Neural cell (in vitro differentiated cells): Measurements from ENCODE around the gene CYB5R2. TPM values are rescaled to one million over a fixed set of nuclear protein-coding genes. Genes with fewer than 3 reads are reported as not detected.

Experiments
- H2AFZ ChIP-seq: fragments of 200-600, 300-800 bp; sonication (generic), shearing (Covaris generic); 2 replicates; pipeline ENCODE4 v1.6.0; 2014; ENCODE audit warnings: low read depth, mild to moderate bottlenecking, antibody characterized with exemption, low read length, moderate library complexity
- H3F3A ChIP-seq: fragments of 200-600 bp; shearing (Covaris generic); 2 replicates; pipeline ENCODE4 v1.6.1; 2016; ENCODE audit warnings: mild to moderate bottlenecking, moderate library complexity, mixed read lengths, antibody characterized with exemption, low read length; ENCODE audit not compliant: insufficient read depth, poor library complexity, severe bottlenecking
- H3K27ac ChIP-seq: fragments of 200-600, 300-800 bp; sonication (generic), shearing (Covaris generic); 2 replicates; pipeline ENCODE4 v1.5.1; 2014; ENCODE audit warnings: mild to moderate bottlenecking, low read length, moderate library complexity
- H3K27me3 ChIP-seq: fragments of 300-800, 200-600 bp; sonication (generic), shearing (Covaris generic); 2 replicates; pipeline ENCODE4 v1.6.0; 2014; ENCODE audit warnings: mild to moderate bottlenecking, low read depth, low read length, moderate library complexity; ENCODE audit not compliant: insufficient read depth
- H3K36me3 ChIP-seq: fragments of 300-800, 200-600 bp; sonication (generic), shearing (Covaris generic); 2 replicates; pipeline ENCODE4 v1.5.1; 2014; ENCODE audit warnings: mild to moderate bottlenecking, antibody characterized with exemption, low read length, moderate library complexity; ENCODE audit not compliant: insufficient read depth
- H3K4me2 ChIP-seq: fragments of 300-800, 200-600 bp; sonication (generic), shearing (Covaris generic); 2 replicates; pipeline ENCODE4 v1.6.0; 2014; ENCODE audit warnings: mild to moderate bottlenecking, low read length
- H3K4me3 ChIP-seq: fragments of 300-800, 200-600 bp; sonication (generic), shearing (Covaris generic); 2 replicates; pipeline ENCODE4 v1.5.1; 2014; ENCODE audit warnings: mild to moderate bottlenecking, low read length, moderate library complexity
- H3K79me2 ChIP-seq: fragments of 200-600 bp; shearing (Covaris generic); replicated peaks from 2 replicates; pipeline ENCODE4 v1.6.0; 2014; ENCODE audit warnings: mild to moderate bottlenecking, low read length, moderate library complexity; ENCODE audit not compliant: insufficient read depth
- H3K9ac ChIP-seq: fragments of 300-800, 200-600 bp; sonication (generic), shearing (Covaris generic); 2 replicates; pipeline ENCODE4 v1.6.1; 2016; ENCODE audit warnings: mild to moderate bottlenecking, low read length, mixed read lengths
- H3K9me2 ChIP-seq: fragments of 200-600 bp; shearing (Covaris generic); 2 replicates; pipeline ENCODE4 v1.6.1; 2016; ENCODE audit warnings: mild to moderate bottlenecking, low read length, mixed read lengths; ENCODE audit not compliant: insufficient read depth
- H3K9me3 ChIP-seq: fragments of 200-600, 300-800 bp; sonication (generic), shearing (Covaris generic); 2 replicates; pipeline ENCODE4 v1.6.1; 2016; ENCODE audit warnings: mild to moderate bottlenecking, mixed run types, low read length, moderate library complexity, mixed read lengths
- H4K20me1 ChIP-seq: fragments of 200-600 bp; shearing (Covaris generic); 2 replicates; pipeline ENCODE4 v1.6.1; 2016; ENCODE audit warnings: mild to moderate bottlenecking, mixed run types; ENCODE audit not compliant: insufficient read depth
- EP300 ChIP-seq: fragments of 450-650 bp; conservative IDR thresholded peaks from 2 replicates; pipeline ENCODE4 v1.6.1; 2014; ENCODE audit warnings: antibody characterized with exemption, mild to moderate bottlenecking, moderate library complexity; ENCODE audit not compliant: poor library complexity, severe bottlenecking
- EZH2 ChIP-seq: fragments of 200-600, 300-800 bp; shearing (Covaris generic), sonication (generic); IDR thresholded peaks from 2 replicates; pipeline ENCODE4 v1.6.1; 2014; ENCODE audit warnings: antibody characterized with exemption, low read length, borderline replicate concordance, mild to moderate bottlenecking; ENCODE audit not compliant: insufficient read depth, poor library complexity, severe bottlenecking
- MXI1 ChIP-seq: fragments of 450-650 bp; conservative IDR thresholded peaks from 2 replicates; pipeline ENCODE4 v1.6.1; 2014; ENCODE audit warnings: antibody characterized with exemption, mild to moderate bottlenecking; ENCODE audit not compliant: poor library complexity, severe bottlenecking
- POLR2AphosphoS5 ChIP-seq: IDR thresholded peaks from 2 replicates; pipeline ENCODE4 v1.6.1; 2012
- RAD21 ChIP-seq: fragments of 450-650 bp; conservative IDR thresholded peaks from 2 replicates; pipeline ENCODE4 v1.6.1; 2014; ENCODE audit warnings: antibody characterized with exemption, mild to moderate bottlenecking, moderate library complexity
- SMC3 ChIP-seq: fragments of 450-650 bp; conservative IDR thresholded peaks from 2 replicates; pipeline ENCODE4 v1.6.1; 2014; ENCODE audit warnings: antibody characterized with exemption, mild to moderate bottlenecking, moderate library complexity; ENCODE audit not compliant: poor library complexity
- TAF1 ChIP-seq: IDR thresholded peaks from 2 replicates; pipeline ENCODE4 v1.6.1; 2012; ENCODE audit warnings: low read depth
- polyA plus RNA-seq: library from polyadenylated mRNA; depleted of rRNA; stranded (reverse); fragments of >200 nt; gene quantifications from 2 replicates; pipeline ENCODE4 v1.2.3, GENCODE V29; 2014
- TF ChIP-seq, protein P1 (sequence below): IDR thresholded peaks from 2 replicates; pipeline ENCODE4 v1.6.1; 2012; ENCODE audit warnings: borderline replicate concordance
- TF ChIP-seq, protein P2 (sequence below): fragments of 450-650 bp; IDR thresholded peaks from 2 replicates; pipeline ENCODE4 v1.5.1; 2014; ENCODE audit warnings: antibody characterized with exemption, mild to moderate bottlenecking, moderate library complexity; ENCODE audit not compliant: poor library complexity, severe bottlenecking

CYB5R2 gene
- polyA plus RNA-seq, 1 donor from 2014 or later, result not detected

DNA sequence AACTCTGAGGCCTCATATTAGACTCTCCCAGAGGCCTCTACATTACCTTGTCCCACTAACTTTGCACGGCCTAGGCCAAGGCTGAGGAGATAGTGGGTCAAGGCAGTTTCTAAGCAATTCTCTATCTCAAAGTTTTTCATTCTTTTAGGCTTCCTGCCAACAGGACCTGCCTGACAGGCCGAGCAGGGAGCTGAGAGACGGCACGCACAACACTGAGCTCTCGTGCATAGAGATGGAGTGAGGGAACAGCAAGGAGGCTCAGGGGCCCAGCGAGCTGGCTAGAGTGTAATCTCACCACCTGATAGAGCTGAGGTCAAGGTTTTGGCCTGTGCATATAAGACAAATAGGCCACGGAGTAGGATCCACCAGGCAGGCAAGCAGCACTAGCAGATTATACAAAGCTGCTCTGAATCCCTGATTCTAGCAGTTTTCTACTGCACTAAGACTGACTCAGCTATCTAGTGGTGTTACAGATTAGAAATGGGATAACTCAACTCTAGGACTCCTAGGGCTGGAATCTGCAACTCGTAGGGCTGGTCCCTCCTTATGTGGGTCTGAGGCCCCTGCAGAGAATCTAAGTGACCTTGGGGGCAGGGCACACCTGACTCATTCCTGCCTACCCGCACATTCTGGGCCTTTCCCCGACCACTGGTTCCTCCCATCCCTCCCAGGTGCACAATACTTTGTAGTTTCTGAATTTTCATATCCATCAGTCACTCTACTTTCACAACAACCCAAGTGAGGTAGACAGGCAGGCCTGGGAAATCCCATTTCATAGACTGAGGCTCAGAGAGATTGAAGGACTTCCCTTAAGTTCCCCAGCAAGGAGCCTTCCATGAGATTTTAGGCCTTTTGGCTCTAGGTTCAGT is 1.7 kb downstream of the CYB5R2 start:
- no peak overlapping the region for H3K4me2 ChIP-seq
- no peak overlapping the region for H3K27ac ChIP-seq
- H2AFZ ChIP-seq, result no peak overlapping the region
- no peaks in the 10 kb centered on the region for H3K36me3 ChIP-seq
- H3K79me2 ChIP-seq, result no peaks in the 10 kb centered on the region
- TF ChIP-seq SMC3 (no peak), EP300 (no peak), TAF1 (no peak), MXI1 (no peak), EZH2 (no peak), POLR2AphosphoS5 (no peak), RAD21 (no peak)
- TF ChIP-seq, protein P1, sequence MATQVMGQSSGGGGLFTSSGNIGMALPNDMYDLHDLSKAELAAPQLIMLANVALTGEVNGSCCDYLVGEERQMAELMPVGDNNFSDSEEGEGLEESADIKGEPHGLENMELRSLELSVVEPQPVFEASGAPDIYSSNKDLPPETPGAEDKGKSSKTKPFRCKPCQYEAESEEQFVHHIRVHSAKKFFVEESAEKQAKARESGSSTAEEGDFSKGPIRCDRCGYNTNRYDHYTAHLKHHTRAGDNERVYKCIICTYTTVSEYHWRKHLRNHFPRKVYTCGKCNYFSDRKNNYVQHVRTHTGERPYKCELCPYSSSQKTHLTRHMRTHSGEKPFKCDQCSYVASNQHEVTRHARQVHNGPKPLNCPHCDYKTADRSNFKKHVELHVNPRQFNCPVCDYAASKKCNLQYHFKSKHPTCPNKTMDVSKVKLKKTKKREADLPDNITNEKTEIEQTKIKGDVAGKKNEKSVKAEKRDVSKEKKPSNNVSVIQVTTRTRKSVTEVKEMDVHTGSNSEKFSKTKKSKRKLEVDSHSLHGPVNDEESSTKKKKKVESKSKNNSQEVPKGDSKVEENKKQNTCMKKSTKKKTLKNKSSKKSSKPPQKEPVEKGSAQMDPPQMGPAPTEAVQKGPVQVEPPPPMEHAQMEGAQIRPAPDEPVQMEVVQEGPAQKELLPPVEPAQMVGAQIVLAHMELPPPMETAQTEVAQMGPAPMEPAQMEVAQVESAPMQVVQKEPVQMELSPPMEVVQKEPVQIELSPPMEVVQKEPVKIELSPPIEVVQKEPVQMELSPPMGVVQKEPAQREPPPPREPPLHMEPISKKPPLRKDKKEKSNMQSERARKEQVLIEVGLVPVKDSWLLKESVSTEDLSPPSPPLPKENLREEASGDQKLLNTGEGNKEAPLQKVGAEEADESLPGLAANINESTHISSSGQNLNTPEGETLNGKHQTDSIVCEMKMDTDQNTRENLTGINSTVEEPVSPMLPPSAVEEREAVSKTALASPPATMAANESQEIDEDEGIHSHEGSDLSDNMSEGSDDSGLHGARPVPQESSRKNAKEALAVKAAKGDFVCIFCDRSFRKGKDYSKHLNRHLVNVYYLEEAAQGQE, result no peak
- TF ChIP-seq, protein P2, sequence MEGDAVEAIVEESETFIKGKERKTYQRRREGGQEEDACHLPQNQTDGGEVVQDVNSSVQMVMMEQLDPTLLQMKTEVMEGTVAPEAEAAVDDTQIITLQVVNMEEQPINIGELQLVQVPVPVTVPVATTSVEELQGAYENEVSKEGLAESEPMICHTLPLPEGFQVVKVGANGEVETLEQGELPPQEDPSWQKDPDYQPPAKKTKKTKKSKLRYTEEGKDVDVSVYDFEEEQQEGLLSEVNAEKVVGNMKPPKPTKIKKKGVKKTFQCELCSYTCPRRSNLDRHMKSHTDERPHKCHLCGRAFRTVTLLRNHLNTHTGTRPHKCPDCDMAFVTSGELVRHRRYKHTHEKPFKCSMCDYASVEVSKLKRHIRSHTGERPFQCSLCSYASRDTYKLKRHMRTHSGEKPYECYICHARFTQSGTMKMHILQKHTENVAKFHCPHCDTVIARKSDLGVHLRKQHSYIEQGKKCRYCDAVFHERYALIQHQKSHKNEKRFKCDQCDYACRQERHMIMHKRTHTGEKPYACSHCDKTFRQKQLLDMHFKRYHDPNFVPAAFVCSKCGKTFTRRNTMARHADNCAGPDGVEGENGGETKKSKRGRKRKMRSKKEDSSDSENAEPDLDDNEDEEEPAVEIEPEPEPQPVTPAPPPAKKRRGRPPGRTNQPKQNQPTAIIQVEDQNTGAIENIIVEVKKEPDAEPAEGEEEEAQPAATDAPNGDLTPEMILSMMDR, result no peak
- no peaks in the 10 kb centered on the region for H4K20me1 ChIP-seq
- no peak overlapping the region for H3K4me3 ChIP-seq
- no peaks in the 10 kb centered on the region for H3K9me3 ChIP-seq
- H3K9ac ChIP-seq, result no peak overlapping the region
- H3K9me2 ChIP-seq, result no peaks in the 10 kb centered on the region
- H3F3A ChIP-seq, result no peaks in the 10 kb centered on the region
- peaks cover 37% of the 10 kb centered on the region for H3K27me3 ChIP-seq

DNA sequence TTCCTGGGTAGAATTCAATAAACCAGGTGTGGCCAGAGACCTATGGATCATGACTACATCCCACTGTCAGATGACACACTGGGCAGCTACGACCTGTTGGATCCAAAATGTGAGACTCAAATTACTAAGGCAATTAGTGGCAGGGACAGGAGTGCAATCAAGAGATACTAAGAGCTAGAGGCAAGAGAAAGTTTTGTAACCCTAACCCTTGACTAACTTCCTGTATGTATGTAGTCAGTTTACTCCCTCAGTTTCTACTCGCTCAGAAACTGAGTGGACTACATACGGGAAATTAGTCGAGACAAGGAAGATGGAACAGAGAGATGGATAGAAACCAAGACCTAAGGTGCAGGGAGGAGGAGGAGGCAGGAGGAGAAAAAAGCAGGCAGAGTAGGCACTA is 2.7 kb downstream of the CYB5R2 start:
- Histone ChIP-seq H4K20me1 (no peaks in the 10 kb centered on the region), H3K36me3 (no peaks in the 10 kb centered on the region), H3F3A (no peaks in the 10 kb centered on the region), H2AFZ (no peak overlapping the region), H3K27me3 (peaks cover 37% of the 10 kb centered on the region), H3K79me2 (no peaks in the 10 kb centered on the region), H3K27ac (no peak overlapping the region), H3K4me2 (no peak overlapping the region), H3K9me2 (no peaks in the 10 kb centered on the region), H3K9me3 (no peaks in the 10 kb centered on the region), H3K4me3 (no peak overlapping the region), H3K9ac (no peak overlapping the region)
- TF ChIP-seq TAF1 (no peak), MXI1 (no peak), POLR2AphosphoS5 (no peak), RAD21 (no peak), EZH2 (no peak), SMC3 (no peak), EP300 (no peak)
- TF ChIP-seq, protein P2, result no peak
- TF ChIP-seq, protein P1, result no peak
